Measurements from ENCODE around the gene PDE4D.
"Not testable (repeated sequence)": the region's sequence is repeated elsewhere in the genome, so short reads cannot be mapped to it uniquely, and the experiment has no call there.

PDE4D gene

DNA sequence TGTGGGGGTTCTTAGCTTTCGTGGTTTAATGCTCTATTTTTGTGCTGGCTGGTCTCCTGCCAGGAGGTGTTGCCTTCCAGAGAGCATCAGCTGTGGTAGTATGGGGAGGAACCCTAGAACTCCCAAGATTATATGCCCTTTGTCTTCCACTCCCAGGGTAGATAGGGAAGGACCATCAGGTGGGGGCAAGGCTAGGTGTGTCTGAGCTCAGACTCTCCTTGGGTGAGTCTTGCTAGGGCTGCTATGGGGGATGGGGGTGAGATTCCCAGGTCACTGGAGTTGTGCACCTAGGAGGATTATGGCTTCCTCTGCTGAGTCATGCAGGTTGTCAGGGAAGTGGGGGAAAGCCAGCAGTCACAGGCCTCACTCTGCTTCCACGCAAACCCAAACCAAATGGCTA is 584.8 kb downstream of the PDE4D start:
- not testable (repeated sequence) for DNase-seq

DNA sequence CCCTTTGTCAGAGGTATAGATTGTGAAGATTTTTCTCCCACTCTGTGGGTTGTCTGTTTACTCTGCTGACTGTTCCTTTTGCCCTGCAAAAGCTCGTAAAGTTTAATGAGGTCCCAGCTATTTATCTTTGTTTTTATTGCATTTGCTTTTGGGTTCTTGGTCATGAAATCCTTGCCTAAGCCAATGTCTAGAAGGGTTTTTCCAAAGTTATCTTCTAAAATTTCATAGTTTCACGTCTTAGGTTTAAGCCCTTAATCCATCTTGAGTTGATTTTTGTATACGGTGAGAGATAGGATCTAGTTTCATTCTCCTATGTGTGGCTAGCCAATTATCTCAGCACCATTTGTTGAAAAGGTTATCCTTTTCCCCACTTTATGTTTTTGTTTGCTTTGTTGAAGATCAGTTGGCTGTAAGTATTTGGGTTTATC is 590.2 kb downstream of the PDE4D start:
- not testable (repeated sequence) for DNase-seq

DNA sequence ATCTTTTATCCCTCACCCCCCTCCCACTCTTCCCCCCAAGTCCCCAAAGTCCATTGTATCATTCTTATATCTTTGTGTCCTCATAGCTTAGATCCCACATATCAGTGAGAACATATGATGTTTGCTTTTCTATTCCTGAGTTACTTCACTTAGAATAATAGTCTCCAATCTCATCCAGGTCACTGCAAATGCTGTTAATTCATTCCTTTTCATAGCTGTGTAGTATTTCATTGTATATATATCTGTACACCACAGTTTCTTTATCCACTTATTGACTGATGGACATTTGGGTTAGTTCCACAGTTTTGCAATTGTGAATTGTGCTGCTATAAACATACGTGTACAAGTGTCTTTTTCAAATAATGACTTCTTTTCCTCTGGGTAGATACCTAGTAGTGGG is 591.0 kb downstream of the PDE4D start:
- not testable (repeated sequence) for DNase-seq

GRCh38 chr5:59301727-59302126 is 591.8 kb downstream of the PDE4D start:
- DNase-seq = no peak

DNA sequence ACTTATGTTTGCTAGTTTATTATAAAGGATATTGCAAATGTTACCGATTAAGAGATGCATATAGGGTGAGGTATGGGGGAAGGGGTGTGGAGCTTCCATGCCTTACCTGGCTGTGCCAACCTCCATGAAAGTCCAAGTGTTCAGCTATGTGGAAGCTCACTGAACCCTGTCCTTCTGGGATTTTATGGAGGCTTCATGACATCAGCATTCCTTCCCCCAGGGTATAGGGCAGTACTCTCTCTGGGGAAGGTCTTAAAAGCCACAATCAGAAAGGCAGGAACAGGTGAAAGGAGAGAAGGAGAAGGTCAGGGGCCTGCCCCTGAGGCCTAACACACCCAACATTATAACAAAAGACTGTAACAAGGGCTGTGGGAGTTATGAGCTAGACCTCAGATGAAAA is 592.6 kb downstream of the PDE4D start:
- no peak for DNase-seq

DNA sequence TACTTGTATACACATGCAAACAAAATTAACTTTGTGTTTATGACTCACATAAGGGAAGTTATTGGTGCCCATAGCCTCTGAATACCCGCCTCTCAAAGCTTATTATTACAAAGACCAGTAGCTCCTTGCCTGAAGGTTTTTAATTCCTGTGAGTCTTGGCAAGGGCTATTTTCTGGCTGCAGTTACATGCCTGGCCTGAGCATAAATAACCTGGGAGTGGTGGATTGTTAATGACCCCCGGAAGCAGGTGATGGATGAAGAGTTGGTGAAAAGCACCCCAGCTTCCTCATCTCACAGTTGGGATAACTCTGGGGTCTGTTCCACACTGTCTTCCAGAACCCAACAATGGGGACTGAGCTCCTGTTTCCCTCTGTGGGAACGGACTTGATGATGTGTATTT is 594.5 kb downstream of the PDE4D start:
- no peak for DNase-seq

- no peak for DNase-seq
Observed at GRCh38 chr5:59296317-59297264, 596.9 kb downstream of the PDE4D start.

DNA sequence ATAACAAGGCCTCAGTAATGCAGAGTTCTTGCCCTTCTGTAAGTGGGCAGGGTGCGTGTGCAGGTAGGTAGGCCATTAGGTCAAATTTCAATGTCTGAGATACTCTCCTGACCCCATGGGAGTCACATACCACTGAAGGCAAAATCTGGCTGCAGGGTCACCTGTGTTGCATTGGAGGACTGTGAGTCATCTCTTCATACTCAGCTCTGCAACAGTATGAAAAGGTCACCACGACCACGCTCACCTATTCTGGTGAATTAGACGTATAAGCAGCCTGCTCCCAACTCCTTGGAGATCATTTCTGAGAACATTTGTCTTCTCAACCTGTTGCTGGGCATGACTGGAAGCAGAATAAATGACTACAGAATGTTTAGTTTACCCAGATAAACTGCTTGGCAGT is 599.8 kb downstream of the PDE4D start:
- no peak for DNase-seq

DNA sequence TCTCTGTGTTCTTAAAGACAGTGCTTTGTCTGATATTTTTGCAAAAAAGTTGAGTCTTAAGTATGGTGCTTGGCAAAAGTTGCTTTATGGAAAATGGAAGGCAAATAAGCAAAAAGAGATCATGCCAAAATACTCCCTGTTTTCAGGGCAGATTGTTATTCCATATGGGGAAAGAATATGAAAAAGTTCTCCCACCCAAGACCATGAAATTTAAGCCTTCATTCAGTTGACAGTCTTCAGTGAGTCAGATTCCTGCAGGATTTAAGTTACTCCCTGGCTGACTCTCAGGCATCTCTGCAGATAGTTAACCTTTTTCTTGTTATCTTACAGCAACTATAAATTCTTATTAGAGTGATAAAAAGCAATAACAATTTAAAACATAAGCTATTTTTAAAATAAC is 601.6 kb downstream of the PDE4D start:
- DNase-seq = no peak

GRCh38 chr5:59287884-59288283 is 605.6 kb downstream of the PDE4D start:
- no peak for DNase-seq

- DNase-seq = no peak
Observed at GRCh38 chr5:59287361-59287760, 606.2 kb downstream of the PDE4D start.

GRCh38 chr5:59286510-59286909 is 607.0 kb downstream of the PDE4D start:
- DNase-seq = no peak

DNA sequence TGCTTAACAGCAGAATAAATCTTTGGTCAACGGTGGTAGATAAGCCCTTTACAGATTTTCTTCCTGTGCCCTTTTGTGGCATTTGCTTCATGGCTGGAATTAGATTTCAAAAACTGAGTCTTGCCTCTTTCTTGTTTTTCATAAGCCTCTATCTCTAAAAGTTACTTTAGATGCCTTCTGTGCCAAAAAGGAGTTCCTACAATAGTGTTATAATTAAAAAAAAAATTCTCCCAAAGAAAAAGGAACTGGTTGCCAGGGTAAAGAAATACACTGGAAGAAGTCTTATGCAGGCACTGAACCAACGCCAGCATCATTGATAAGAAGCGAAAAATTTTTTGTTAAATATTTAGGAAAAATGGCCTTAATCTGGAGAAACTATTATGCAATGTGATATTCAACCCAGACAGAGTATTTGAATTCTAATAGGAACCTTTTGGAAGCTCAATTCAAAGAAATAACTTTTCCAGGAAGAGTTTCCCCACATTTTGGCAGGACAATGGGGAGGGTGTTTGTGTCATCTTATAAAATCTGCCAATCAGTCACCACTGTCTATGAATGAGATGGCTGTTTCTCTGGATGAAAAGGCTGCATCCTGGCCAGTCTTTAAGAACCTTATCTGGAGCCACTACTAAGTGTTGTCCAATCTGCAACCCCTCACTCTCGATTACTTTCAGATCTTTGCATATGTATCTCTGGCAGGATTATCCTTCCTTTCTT is 608.1 kb downstream of the PDE4D start:
- DNase-seq = no peak

DNA sequence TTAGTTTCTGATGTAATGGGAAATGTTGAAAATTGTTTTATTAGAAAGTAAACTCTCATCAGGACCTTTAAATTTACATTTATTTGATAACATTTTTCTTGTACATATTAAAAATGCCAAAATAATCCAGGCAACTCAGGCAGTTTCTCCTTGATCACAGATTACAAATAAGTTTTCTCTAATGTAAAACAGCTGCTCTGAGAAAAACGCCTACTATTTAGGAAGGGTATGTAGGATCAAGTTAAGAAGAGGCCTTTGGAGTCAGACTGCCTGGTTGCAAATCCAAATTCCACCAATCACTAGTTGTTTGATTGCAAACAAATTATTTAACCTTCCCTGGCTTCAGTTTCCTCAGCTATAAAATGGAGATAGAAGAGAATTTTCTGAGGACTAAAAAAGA is 610.8 kb downstream of the PDE4D start:
- no peak for DNase-seq

GRCh38 chr5:59279979-59280378 is 613.5 kb downstream of the PDE4D start:
- no peak for DNase-seq

GRCh38 chr5:59276917-59277372 is 616.6 kb downstream of the PDE4D start:
- no peak for DNase-seq

DNA sequence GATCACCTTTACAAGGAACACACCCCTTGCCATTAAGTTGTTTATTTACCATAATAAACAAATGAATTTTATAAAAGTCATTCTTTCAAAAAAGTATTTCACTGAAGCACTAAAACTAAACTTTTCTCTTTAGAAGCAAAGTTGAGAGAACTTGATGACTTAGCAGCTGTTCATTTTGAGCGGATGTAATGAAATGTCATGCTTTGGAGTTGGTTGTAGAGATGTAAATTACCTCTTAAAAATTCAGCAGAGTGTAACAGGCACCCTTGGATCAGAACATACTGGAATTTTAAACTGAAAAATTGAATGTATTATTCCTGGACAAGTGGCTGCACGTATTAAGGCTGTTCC is 617.2 kb downstream of the PDE4D start:
- no peak for DNase-seq

DNA sequence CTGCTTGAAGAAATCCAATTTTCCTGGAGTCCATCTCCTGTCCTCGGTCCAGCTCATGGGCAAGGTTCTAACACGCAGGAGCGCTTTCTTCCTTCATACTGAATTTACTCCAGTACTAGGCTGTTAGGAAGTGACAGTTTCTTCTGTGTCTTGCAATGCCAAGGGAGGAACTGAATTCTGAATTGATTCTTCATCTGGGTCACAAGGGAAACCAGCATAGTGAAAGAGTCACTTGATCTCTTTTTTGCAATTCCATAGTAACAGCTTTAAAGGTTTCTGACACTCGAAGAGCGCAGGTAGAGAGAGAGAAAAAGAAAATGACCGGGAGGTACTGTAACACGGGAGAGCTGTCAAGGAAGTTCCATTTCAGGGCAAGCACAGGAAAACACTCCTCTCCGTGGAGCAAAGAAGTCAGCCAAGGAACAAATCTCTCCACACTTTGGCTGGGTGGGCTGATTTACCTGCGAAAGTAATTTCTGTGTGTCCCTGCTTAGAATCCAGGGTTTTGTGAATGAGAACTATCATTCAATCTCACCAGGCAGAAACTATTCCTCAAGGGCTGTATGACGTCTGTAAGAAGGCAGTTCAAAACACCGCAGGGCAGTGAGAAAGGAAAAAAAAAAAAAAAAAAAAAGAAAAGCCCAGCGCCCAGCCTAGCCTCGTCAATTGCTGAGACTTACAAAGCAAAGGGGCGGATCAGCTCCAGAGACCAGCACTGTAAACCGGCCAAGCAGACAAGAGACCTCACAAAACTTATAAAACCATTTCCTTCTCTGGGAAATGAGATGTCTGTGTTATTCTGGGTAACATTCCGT is 617.8 kb downstream of the PDE4D start:
- DNase-seq = no peak

GRCh38 chr5:59275170-59275509 is 618.4 kb downstream of the PDE4D start:
- DNase-seq = no peak

DNA sequence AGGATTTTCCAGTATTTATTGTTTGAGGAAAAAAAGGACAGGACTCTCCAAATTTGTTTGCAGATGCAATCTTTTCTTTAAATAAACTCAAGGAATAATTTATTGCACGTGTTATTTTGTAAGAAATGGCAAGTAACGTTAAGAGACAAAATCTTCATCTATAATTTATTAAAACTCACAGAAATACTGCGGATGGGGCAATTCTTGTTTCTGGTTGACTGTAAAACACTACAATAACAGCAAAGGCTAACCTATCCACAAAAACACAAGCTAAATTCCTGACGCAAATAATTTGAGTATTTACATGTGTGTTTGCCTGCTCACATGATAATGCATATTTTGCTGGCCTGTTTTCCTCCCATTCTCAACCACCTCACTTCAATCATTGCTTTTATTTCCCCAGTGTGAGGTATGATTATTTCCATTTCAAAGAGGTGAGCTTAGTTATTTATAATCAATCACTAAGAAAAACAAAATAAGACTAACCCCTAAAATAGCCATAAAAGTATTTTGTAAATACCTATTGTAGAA is 619.4 kb downstream of the PDE4D start:
- DNase-seq = no peak

DNA sequence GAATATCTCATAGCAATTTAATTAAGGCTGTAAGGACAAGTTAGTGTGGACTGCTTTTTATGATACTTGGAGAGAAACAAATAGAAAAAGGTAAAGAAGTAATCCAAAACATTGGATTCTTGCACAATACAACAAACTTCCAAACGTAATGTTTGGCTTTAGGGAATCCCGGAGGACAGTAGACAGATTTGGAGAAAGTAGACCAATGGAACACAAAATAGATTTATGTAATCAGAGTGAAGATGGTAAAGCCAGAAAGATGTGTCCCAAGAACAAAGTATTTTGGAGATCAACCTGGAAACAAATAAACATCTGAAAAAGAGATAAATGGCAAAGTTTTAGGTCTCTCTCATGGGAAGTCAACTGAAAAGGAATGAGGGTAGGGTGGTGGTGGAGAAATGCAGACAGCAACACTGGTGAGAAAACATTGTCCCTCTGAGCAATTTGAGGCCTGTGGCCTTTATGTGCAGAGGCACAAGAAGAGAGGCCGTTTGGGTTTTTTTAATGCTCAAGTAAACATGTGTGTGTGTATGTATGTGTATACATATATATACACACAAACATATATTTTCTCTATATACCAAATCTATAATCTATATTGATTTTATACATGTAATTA is 620.6 kb downstream of the PDE4D start:
- no peak for DNase-seq

GRCh38 chr5:59268756-59269415 is 624.6 kb downstream of the PDE4D start:
- no peak for DNase-seq

All from NCI-H2171 (cell line).